ENCODE results near the gene ACP1.

DNA sequence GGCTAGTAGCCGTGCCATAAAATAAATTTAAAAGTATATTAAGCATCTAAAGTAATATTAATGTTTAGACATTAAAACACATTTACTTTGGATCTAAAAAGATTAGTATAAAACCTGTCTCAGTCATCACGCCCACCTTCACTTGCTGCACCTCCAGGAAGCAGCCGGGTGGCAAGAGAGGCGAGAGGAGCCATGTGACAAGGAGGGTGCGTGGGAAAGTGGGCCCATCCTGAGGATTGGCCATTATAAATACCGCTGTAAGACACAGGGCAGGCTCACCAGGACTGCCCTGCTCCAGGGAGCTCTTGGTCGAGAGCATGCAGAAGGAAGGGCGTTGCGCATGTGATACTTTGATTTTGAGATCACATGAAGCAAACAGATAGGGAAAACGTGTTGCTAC lies 57.6 kb downstream of the ACP1 start:
- TF ChIP-seq CREM (IDR thresholded peaks at IDR 0.05; ENCODE audit: low read depth) (no peak), GABPA (IDR thresholded peaks at IDR 0.05; ENCODE audit: low read depth) (no peak), HDGF (IDR thresholded peaks at IDR 0.05) (no peak), TAF1 (IDR thresholded peaks at IDR 0.05; ENCODE audit: borderline replicate concordance, low read depth, low read length) (no peak), JUND (IDR thresholded peaks at IDR 0.05; ENCODE audit: low read depth, low read length) (no peak)
- TF ChIP-seq, protein P1, sequence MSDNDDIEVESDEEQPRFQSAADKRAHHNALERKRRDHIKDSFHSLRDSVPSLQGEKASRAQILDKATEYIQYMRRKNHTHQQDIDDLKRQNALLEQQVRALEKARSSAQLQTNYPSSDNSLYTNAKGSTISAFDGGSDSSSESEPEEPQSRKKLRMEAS (IDR thresholded peaks at IDR 0.05; ENCODE audit: low read depth, low read length): no peak
- TF ChIP-seq, protein P2, sequence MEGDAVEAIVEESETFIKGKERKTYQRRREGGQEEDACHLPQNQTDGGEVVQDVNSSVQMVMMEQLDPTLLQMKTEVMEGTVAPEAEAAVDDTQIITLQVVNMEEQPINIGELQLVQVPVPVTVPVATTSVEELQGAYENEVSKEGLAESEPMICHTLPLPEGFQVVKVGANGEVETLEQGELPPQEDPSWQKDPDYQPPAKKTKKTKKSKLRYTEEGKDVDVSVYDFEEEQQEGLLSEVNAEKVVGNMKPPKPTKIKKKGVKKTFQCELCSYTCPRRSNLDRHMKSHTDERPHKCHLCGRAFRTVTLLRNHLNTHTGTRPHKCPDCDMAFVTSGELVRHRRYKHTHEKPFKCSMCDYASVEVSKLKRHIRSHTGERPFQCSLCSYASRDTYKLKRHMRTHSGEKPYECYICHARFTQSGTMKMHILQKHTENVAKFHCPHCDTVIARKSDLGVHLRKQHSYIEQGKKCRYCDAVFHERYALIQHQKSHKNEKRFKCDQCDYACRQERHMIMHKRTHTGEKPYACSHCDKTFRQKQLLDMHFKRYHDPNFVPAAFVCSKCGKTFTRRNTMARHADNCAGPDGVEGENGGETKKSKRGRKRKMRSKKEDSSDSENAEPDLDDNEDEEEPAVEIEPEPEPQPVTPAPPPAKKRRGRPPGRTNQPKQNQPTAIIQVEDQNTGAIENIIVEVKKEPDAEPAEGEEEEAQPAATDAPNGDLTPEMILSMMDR (IDR thresholded peaks at IDR 0.05 in 2 of 3, conservative IDR thresholded peaks at IDR 0.05 in 1 of 3; ENCODE audit: control insufficient read depth in 2 of 3, extremely low read depth in 1 of 3, insufficient read depth in 1 of 3, low read depth in 3 of 3, low read length in 3 of 3): no peak
- TF ChIP-seq, protein P3, sequence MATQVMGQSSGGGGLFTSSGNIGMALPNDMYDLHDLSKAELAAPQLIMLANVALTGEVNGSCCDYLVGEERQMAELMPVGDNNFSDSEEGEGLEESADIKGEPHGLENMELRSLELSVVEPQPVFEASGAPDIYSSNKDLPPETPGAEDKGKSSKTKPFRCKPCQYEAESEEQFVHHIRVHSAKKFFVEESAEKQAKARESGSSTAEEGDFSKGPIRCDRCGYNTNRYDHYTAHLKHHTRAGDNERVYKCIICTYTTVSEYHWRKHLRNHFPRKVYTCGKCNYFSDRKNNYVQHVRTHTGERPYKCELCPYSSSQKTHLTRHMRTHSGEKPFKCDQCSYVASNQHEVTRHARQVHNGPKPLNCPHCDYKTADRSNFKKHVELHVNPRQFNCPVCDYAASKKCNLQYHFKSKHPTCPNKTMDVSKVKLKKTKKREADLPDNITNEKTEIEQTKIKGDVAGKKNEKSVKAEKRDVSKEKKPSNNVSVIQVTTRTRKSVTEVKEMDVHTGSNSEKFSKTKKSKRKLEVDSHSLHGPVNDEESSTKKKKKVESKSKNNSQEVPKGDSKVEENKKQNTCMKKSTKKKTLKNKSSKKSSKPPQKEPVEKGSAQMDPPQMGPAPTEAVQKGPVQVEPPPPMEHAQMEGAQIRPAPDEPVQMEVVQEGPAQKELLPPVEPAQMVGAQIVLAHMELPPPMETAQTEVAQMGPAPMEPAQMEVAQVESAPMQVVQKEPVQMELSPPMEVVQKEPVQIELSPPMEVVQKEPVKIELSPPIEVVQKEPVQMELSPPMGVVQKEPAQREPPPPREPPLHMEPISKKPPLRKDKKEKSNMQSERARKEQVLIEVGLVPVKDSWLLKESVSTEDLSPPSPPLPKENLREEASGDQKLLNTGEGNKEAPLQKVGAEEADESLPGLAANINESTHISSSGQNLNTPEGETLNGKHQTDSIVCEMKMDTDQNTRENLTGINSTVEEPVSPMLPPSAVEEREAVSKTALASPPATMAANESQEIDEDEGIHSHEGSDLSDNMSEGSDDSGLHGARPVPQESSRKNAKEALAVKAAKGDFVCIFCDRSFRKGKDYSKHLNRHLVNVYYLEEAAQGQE (IDR thresholded peaks at IDR 0.05; ENCODE audit: low read depth, low read length): no peak
